WTC11 (cell line): ENCODE data around the gene MUC2. TPM values are rescaled to one million over a fixed set of nuclear protein-coding genes. Genes with fewer than 3 reads are reported as not detected.

ENCODE experiments used
- ATAC-seq: fragments of 200-7000 bp; cut with Tn5 transposase; 2 replicates; pipeline ENCODE4 v1.10.0; 2021; ENCODE audit warnings: mild to moderate bottlenecking, moderate library complexity
- CTCF ChIA-PET: fragments of 300-600 bp; sonication (Branson Sonifier 250); formaldehyde crosslinking; loops from one replicate; lab custom pipeline; 2021; ENCODE audit warnings: antibody characterized with exemption; lab: Charles Lee
- POLR2A ChIA-PET: fragments of 350-600 bp; sonication (Branson Sonifier 250); formaldehyde crosslinking; loops from one replicate; lab custom pipeline; 2021; ENCODE audit warnings: antibody characterized with exemption; lab: Charles Lee
- DNase-seq: peaks from one replicate; pipeline ENCODE4 v3.0.0; 2021; ENCODE audit warnings: low spot score
- H3K27ac Mint-ChIP-seq: 2 replicates; pipeline ENCODE4 v1.8.0; 2021; ENCODE audit warnings: mixed read lengths
- H3K27me3 Mint-ChIP-seq: 2 replicates; pipeline ENCODE4 v1.8.0; 2021; ENCODE audit warnings: low read depth, mild to moderate bottlenecking, moderate library complexity, mixed read lengths
- H3K36me3 Mint-ChIP-seq: 2 replicates; pipeline ENCODE4 v1.8.0; 2021; ENCODE audit warnings: mixed read lengths
- H3K4me1 Mint-ChIP-seq: 2 replicates; pipeline ENCODE4 v1.8.0; 2022; ENCODE audit warnings: mixed read lengths
- H3K4me3 Mint-ChIP-seq: 2 replicates; pipeline ENCODE4 v1.8.0; 2021; ENCODE audit warnings: mild to moderate bottlenecking, moderate library complexity, mixed read lengths
- H3K9me3 Mint-ChIP-seq: 2 replicates; pipeline ENCODE4 v1.8.0; 2021; ENCODE audit warnings: mixed read lengths
- AFF4 ChIP-seq: sonication (generic); formaldehyde crosslinking; IDR thresholded peaks from 2 replicates; pipeline ENCODE4 v1.8.1; 2023; ENCODE audit warnings: mild to moderate bottlenecking, missing genetic modification reagents, borderline replicate concordance
- ATF1 ChIP-seq: sonication (generic); formaldehyde crosslinking; IDR thresholded peaks from 2 replicates; pipeline ENCODE4 v1.8.1; 2023; ENCODE audit warnings: mild to moderate bottlenecking, moderate library complexity, missing genetic modification reagents
- ESRRA ChIP-seq: sonication (generic); formaldehyde crosslinking; IDR thresholded peaks from 2 replicates; pipeline ENCODE4 v1.8.1; 2022; ENCODE audit warnings: mild to moderate bottlenecking, missing genetic modification reagents, borderline replicate concordance
- ETV6 ChIP-seq: sonication (generic); formaldehyde crosslinking; IDR thresholded peaks from 2 replicates; pipeline ENCODE4 v1.8.1; 2022; ENCODE audit warnings: mild to moderate bottlenecking, missing genetic modification reagents
- HMGXB4 ChIP-seq: sonication (generic); formaldehyde crosslinking; IDR thresholded peaks from 2 replicates; pipeline ENCODE4 v1.8.1; 2023; ENCODE audit warnings: mild to moderate bottlenecking, moderate library complexity, missing genetic modification reagents
- JAZF1 ChIP-seq: fragments of 250-450 bp; sonication (Bioruptor Pico); IDR thresholded peaks from 2 replicates; pipeline ENCODE4 v1.9.0; 2021; ENCODE audit warnings: moderate library complexity, mild to moderate bottlenecking, inconsistent platforms
- NFATC4 ChIP-seq: fragments of 250-450 bp; sonication (Bioruptor Pico); IDR thresholded peaks from 2 replicates; pipeline ENCODE4 v1.9.0; 2021; ENCODE audit warnings: mild to moderate bottlenecking
- NFE2L1 ChIP-seq: sonication (generic); formaldehyde crosslinking; IDR thresholded peaks from 2 replicates; pipeline ENCODE4 v1.8.1; 2023; ENCODE audit warnings: missing genetic modification reagents
- NR3C1 ChIP-seq: sonication (generic); formaldehyde crosslinking; conservative IDR thresholded peaks from 2 replicates; pipeline ENCODE4 v1.8.1; 2023; ENCODE audit warnings: low read depth, mild to moderate bottlenecking, missing genetic modification reagents
- SOX15 ChIP-seq: fragments of 250-450 bp; sonication (Bioruptor Pico); IDR thresholded peaks from 2 replicates; pipeline ENCODE4 v1.9.0; 2021; ENCODE audit warnings: mild to moderate bottlenecking
- STAT6 ChIP-seq: sonication (generic); formaldehyde crosslinking; conservative IDR thresholded peaks from 2 replicates; pipeline ENCODE4 v1.8.1; 2023; ENCODE audit warnings: mild to moderate bottlenecking, low read depth, missing genetic modification reagents, moderate library complexity
- TEAD1 ChIP-seq: sonication (generic); formaldehyde crosslinking; IDR thresholded peaks from 2 replicates; pipeline ENCODE4 v1.8.0; 2022; ENCODE audit warnings: mild to moderate bottlenecking, missing genetic modification reagents
- USF1 ChIP-seq: sonication (generic); formaldehyde crosslinking; IDR thresholded peaks from 2 replicates; pipeline ENCODE4 v1.8.0; 2022; ENCODE audit warnings: mild to moderate bottlenecking, missing genetic modification reagents
- USF2 ChIP-seq: sonication (generic); formaldehyde crosslinking; IDR thresholded peaks from 2 replicates; pipeline ENCODE4 v1.8.1; 2023; ENCODE audit warnings: mild to moderate bottlenecking, missing genetic modification reagents, moderate library complexity
- ZNF281 ChIP-seq: sonication (generic); formaldehyde crosslinking; IDR thresholded peaks from 2 replicates; pipeline ENCODE4 v1.8.0; 2023; ENCODE audit warnings: mild to moderate bottlenecking, missing genetic modification reagents
- ZNF423 ChIP-seq: fragments of 250-450 bp; sonication (Bioruptor Pico); IDR thresholded peaks from 2 replicates; pipeline ENCODE4 v2.1.2; 2022; ENCODE audit warnings: mild to moderate bottlenecking, moderate library complexity
- total RNA-seq: library from RNA; stranded (reverse); gene quantifications from 3 replicates; pipeline ENCODE4 v1.2.3, GENCODE V29; 2021

MUC2 gene
- total RNA-seq, 1 experiment from 2014 or later, result 0.22 TPM

- Mint-ChIP-seq H3K9me3 (peaks cover 18% of the 10 kb centered on the region), H3K27ac (no peak overlapping the region), H3K4me3 (no peak overlapping the region), H3K4me1 (no peaks in the 10 kb centered on the region; the same call in 1 of the 2 replicates), H3K36me3 (peaks cover 3% of the 10 kb centered on the region; the same call in 1 of the 2 replicates)
- POLR2A ChIA-PET, result no interaction called here
- DNase-seq, result no peak
- no peak for ATAC-seq
- TF ChIP-seq TEAD1 (CRISPR knock-in tag) (no peak), USF2 (no peak), ZNF423 (no peak), ESRRA (no peak)
- TF ChIP-seq, all 79 proteins: peak for 0
- H3K27me3 Mint-ChIP-seq, result peaks cover 12% of the 10 kb centered on the region
- CTCF ChIA-PET, result interaction anchor here (1.0 kb wide), 1 partner anchor 11 kb away, joined by 3 read pairs; no protein-coding TSS in a partner anchor
Observed at GRCh38 chr11:1062075-1062820, 12.4 kb upstream of the MUC2 start.

- Mint-ChIP-seq H3K27me3 (peaks cover 12% of the 10 kb centered on the region), H3K4me3 (no peak overlapping the region), H3K4me1 (no peaks in the 10 kb centered on the region; the same call in 1 of the 2 replicates), H3K36me3 (peaks cover 3% of the 10 kb centered on the region; the same call in 1 of the 2 replicates), H3K27ac (no peak overlapping the region), H3K9me3 (peaks cover 18% of the 10 kb centered on the region)
- TF ChIP-seq NFATC4 (CRISPR knock-in tag) (no peak), NFE2L1 (CRISPR knock-in tag) (no peak), JAZF1 (CRISPR knock-in tag) (no peak), AFF4 (CRISPR knock-in tag) (no peak), ZNF281 (CRISPR knock-in tag) (no peak), SOX15 (CRISPR knock-in tag) (no peak)
- ATAC-seq (no peak), DNase-seq (no peak)
- ChIA-PET POLR2A (no interaction called here), CTCF (no interaction called here)
Observed at GRCh38 chr11:1064167-1064566, 10.5 kb upstream of the MUC2 start.

GRCh38 chr11:1067812-1068496 is 6.7 kb upstream of the MUC2 start:
- POLR2A ChIA-PET, result no interaction called here
- ATAC-seq (no peak), DNase-seq (no peak)
- H3K4me1 Mint-ChIP-seq, result no peaks in the 10 kb centered on the region
- H3K27me3 Mint-ChIP-seq, result peaks cover 4% of the 10 kb centered on the region; the same call in 1 of the 2 replicates
- H3K27ac Mint-ChIP-seq, result no peak overlapping the region
- H3K9me3 Mint-ChIP-seq, result peaks cover 3% of the 10 kb centered on the region; the same call in 1 of the 2 replicates
- CTCF ChIA-PET, result interaction anchor here (0.5 to 1.1 kb wide), 2 partner anchors 17 to 47 kb away, joined by 3 to 4 read pairs; no protein-coding TSS in a partner anchor
- H3K36me3 Mint-ChIP-seq, result no peaks in the 10 kb centered on the region
- no peak overlapping the region for H3K4me3 Mint-ChIP-seq
- TF ChIP-seq NR3C1 (CRISPR knock-in tag), result no peak
- no peak for TF ChIP-seq HMGXB4 (CRISPR knock-in tag)
- TF ChIP-seq ETV6 (CRISPR knock-in tag), result no peak
- no peak for TF ChIP-seq ATF1 (CRISPR knock-in tag)
- no peak for TF ChIP-seq USF1 (CRISPR knock-in tag)
- TF ChIP-seq STAT6 (CRISPR knock-in tag), result no peak
